HG03520 (cell line): ENCODE results near the gene ENGASE.

Experiments
- ATAC-seq: cut with Tn5 transposase; IDR thresholded peaks from one replicate; pipeline ENCODE4 v1.9.1; 2021; ENCODE audit warnings: mild to moderate bottlenecking, moderate library complexity; ENCODE audit not compliant: unreplicated experiment

ENGASE gene

GRCh38 chr17:79135011-79135410 is 60.4 kb downstream of the ENGASE start:
- no peak for ATAC-seq

GRCh38 chr17:79135628-79136405 is 61.2 kb downstream of the ENGASE start:
- no peak for ATAC-seq
